ENCODE measurements around the gene ZBTB11.
A peak's percentile ranks its signal among the peaks of the same experiment; 100 is the strongest.
"Not testable (repeated sequence)": the region's sequence is repeated elsewhere in the genome, so short reads cannot be mapped to it uniquely, and the experiment has no call there.

The ZBTB11 gene

GRCh38 chr3:101690972-101691371, 14.0 kb upstream of the ZBTB11 start:
- DNase-seq (ENCODE audit: low read depth, low spot score), result no peak

GRCh38 chr3:101689286-101689685, 12.4 kb upstream of the ZBTB11 start:
- no peak for DNase-seq (ENCODE audit: low read depth, low spot score)

- DNase-seq (ENCODE audit: low read depth, low spot score), result no peak
These were observed 10.4 kb upstream of the ZBTB11 start for GRCh38 chr3:101687142-101687931.

- DNase-seq (ENCODE audit: low read depth, low spot score), result no peak
These were observed 9.0 kb upstream of the ZBTB11 start for GRCh38 chr3:101685870-101686307.

- DNase-seq (ENCODE audit: low read depth, low spot score), result no peak
These were observed 8.1 kb upstream of the ZBTB11 start for GRCh38 chr3:101685050-101685400.

- DNase-seq (ENCODE audit: low read depth, low spot score), result no peak
These were observed 3.5 kb upstream of the ZBTB11 start for GRCh38 chr3:101680466-101680865.

GRCh38 chr3:101678837-101679236, 1.9 kb upstream of the ZBTB11 start:
- not testable (repeated sequence) for DNase-seq (ENCODE audit: low read depth, low spot score)

GRCh38 chr3:101677436-101678286, 729 bp upstream of the ZBTB11 start:
- no peak for DNase-seq (ENCODE audit: low read depth, low spot score)

- DNase-seq (ENCODE audit: low read depth, low spot score), result peak; percentile 96
These were observed 642 bp downstream of the ZBTB11 start for GRCh38 chr3:101676216-101676764.

GRCh38 chr3:101675709-101676215, 1.2 kb downstream of the ZBTB11 start:
- no peak for DNase-seq (ENCODE audit: low read depth, low spot score)

- DNase-seq (ENCODE audit: low read depth, low spot score), result no peak
These were observed 2.4 kb downstream of the ZBTB11 start for GRCh38 chr3:101674518-101674917.

- no peak for DNase-seq (ENCODE audit: low read depth, low spot score)
These were observed 3.0 kb downstream of the ZBTB11 start for GRCh38 chr3:101673953-101674352.

- DNase-seq (ENCODE audit: low read depth, low spot score), result no peak
These were observed 5.9 kb downstream of the ZBTB11 start for GRCh38 chr3:101671014-101671413.

- DNase-seq (ENCODE audit: low read depth, low spot score), result no peak
These were observed 9.1 kb downstream of the ZBTB11 start for GRCh38 chr3:101667844-101668243.

- no peak for DNase-seq (ENCODE audit: low read depth, low spot score)
These were observed 9.6 kb downstream of the ZBTB11 start for GRCh38 chr3:101667331-101667730.

GRCh38 chr3:101665851-101666250, 11.1 kb downstream of the ZBTB11 start:
- DNase-seq (ENCODE audit: low read depth, low spot score), result no peak

- no peak for DNase-seq (ENCODE audit: low read depth, low spot score)
These were observed 11.6 kb downstream of the ZBTB11 start for GRCh38 chr3:101665357-101665756.

GRCh38 chr3:101660714-101661113, 16.2 kb downstream of the ZBTB11 start:
- no peak for DNase-seq (ENCODE audit: low read depth, low spot score)

GRCh38 chr3:101656651-101657050, 20.3 kb downstream of the ZBTB11 start:
- no peak for DNase-seq (ENCODE audit: low read depth, low spot score)

- no peak for DNase-seq (ENCODE audit: low read depth, low spot score)
These were observed 30.2 kb downstream of the ZBTB11 start for GRCh38 chr3:101646726-101647125.

- peak; percentile 0 for DNase-seq (ENCODE audit: low read depth, low spot score)
These were observed 32.9 kb downstream of the ZBTB11 start for GRCh38 chr3:101643861-101644613.

Measured in activated naive CD8-positive, alpha-beta T cell treated with anti-CD3 and anti-CD28 coated beads, Interleukin-2, amount 50 U/mL, for 16 hours (primary cell).